ENCODE data around the gene FGD4. TPM values are rescaled to one million over a fixed set of nuclear protein-coding genes. Genes with fewer than 3 reads are reported as not detected.

FGD4 gene
- total and polyA plus RNA-seq, 3 donors from 2014 or later: 51.0 to 90.2 (median 74.9) TPM

GRCh38 chr12:32454075-32454474 lies 54.7 kb downstream of the FGD4 start:
- H3K4me3 ChIP-seq: no peak overlapping the region
- DNase-seq: no peak
- H3K27ac ChIP-seq: peak overlapping the region in 1 of 2 donors; percentile 17
- H3K4me1 ChIP-seq: peaks cover 14% of the 10 kb centered on the region
- H3K36me3 ChIP-seq (ENCODE audit: low read depth, missing control alignments): no peaks in the 10 kb centered on the region
- intact Hi-C loops (cut with DNase I; ENCODE audit: low total_unique reads): no loop called here
- WGBS, 2 donors: 32 to 41% methylated on average over 3 of the region's 3 CpGs
- no peaks in the 10 kb centered on the region for H3K27me3 ChIP-seq
- TF ChIP-seq POLR2A (IDR thresholded peaks at IDR 0.05) (no peak), CTCF (IDR thresholded peaks at IDR 0.05) (no peak)
- H3K9me3 ChIP-seq: no peaks in the 10 kb centered on the region

GRCh38 chr12:32454866-32455265 lies 55.5 kb downstream of the FGD4 start:
- peak overlapping the region in 1 of 2 donors; percentile 17 for H3K27ac ChIP-seq
- H3K9me3 ChIP-seq: no peaks in the 10 kb centered on the region
- TF ChIP-seq POLR2A (IDR thresholded peaks at IDR 0.05): no peak
- no peak for TF ChIP-seq CTCF (IDR thresholded peaks at IDR 0.05)
- peaks cover 14% of the 10 kb centered on the region for H3K4me1 ChIP-seq
- no peak for DNase-seq
- 23 to 24% methylated on average over 1 of the region's 1 CpG for WGBS, 2 donors
- H3K27me3 ChIP-seq: no peaks in the 10 kb centered on the region
- H3K4me3 ChIP-seq: no peak overlapping the region
- H3K36me3 ChIP-seq (ENCODE audit: low read depth, missing control alignments): no peaks in the 10 kb centered on the region
- intact Hi-C loops (cut with DNase I; ENCODE audit: low total_unique reads): no loop called here

- H3K27ac ChIP-seq: peak overlapping the region in 1 of 2 donors; percentile 43
- H3K4me1 ChIP-seq: peaks cover 14% of the 10 kb centered on the region
- intact Hi-C loops (cut with DNase I; ENCODE audit: low total_unique reads): no loop called here
Measured at GRCh38 chr12:32455607-32456071, 56.3 kb downstream of the FGD4 start.

GRCh38 chr12:32457251-32458025 lies 58.1 kb downstream of the FGD4 start:
- peak overlapping the region in 1 of 2 donors; percentile 43 for H3K27ac ChIP-seq
- 28 to 34% methylated on average over 1 of the region's 1 CpG for WGBS, 2 donors
- intact Hi-C loops (cut with DNase I; ENCODE audit: low total_unique reads): no loop called here

More at GRCh38 chr12:32455607-32456071, 56.3 kb downstream of the FGD4 start:
- no peak for DNase-seq
- 22 to 28% methylated on average over 1 of the region's 1 CpG for WGBS, 2 donors
- no peak for TF ChIP-seq POLR2A (IDR thresholded peaks at IDR 0.05)
- TF ChIP-seq CTCF (IDR thresholded peaks at IDR 0.05): peak; percentile 20 to 57 (median 40)
- no peak overlapping the region for H3K4me3 ChIP-seq
- H3K27me3 ChIP-seq: no peaks in the 10 kb centered on the region
- no peaks in the 10 kb centered on the region for H3K36me3 ChIP-seq (ENCODE audit: low read depth, missing control alignments)
- H3K9me3 ChIP-seq: no peaks in the 10 kb centered on the region

More at GRCh38 chr12:32457251-32458025, 58.1 kb downstream of the FGD4 start:
- no peak for DNase-seq
- no peaks in the 10 kb centered on the region for H3K9me3 ChIP-seq
- TF ChIP-seq CTCF (IDR thresholded peaks at IDR 0.05) (no peak), POLR2A (IDR thresholded peaks at IDR 0.05) (no peak)
- H3K4me1 ChIP-seq: peaks cover 14% of the 10 kb centered on the region
- H3K36me3 ChIP-seq (ENCODE audit: low read depth, missing control alignments): no peaks in the 10 kb centered on the region
- H3K4me3 ChIP-seq: no peak overlapping the region
- no peaks in the 10 kb centered on the region for H3K27me3 ChIP-seq

All from testis (tissue), 3 donors.